NT2/D1 (cell line): ENCODE results near the gene LRCH3.

Experiments used
- SUZ12 ChIP-seq: IDR thresholded peaks from 2 replicates; pipeline ENCODE4 v1.6.1; 2011; ENCODE audit not compliant: insufficient read length, insufficient read depth; ENCODE audit errors: extremely low read depth
- YY1 ChIP-seq: IDR thresholded peaks from 2 replicates; pipeline ENCODE4 v1.6.1; 2011; ENCODE audit not compliant: insufficient read length, insufficient read depth
- ZNF274 ChIP-seq: IDR thresholded peaks from 2 replicates; pipeline ENCODE4 v1.6.1; 2011; ENCODE audit warnings: mild to moderate bottlenecking, low read depth, low read length

DNA sequence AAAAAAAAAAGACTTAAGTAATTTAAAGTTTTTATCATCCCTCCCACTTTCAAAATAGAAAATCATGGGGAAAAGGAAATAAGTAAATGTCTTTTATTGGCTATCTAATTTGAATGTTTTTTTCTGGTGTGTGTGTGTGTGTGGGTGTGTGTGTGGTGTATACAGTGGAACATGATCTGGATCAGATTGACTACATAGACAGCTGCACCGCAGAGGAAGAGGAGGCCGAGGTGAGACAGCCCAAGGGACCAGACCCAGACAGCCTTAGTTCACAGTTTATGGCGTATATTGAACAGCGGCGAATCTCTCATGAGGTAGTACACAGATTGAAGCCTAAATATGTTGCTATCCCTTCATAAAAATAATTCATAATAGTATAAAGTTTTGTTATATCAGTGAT lies 44.5 kb downstream of the LRCH3 start:
- TF ChIP-seq SUZ12: no peak
- TF ChIP-seq ZNF274: no peak
- TF ChIP-seq YY1: no peak
